Measurements from ENCODE around the gene VAMP4. TPM values are rescaled to one million over a fixed set of nuclear protein-coding genes. Genes with fewer than 3 reads are reported as not detected.

VAMP4 gene
- total RNA-seq, 1 experiment from 2014 or later = 9.3 TPM

DNA sequence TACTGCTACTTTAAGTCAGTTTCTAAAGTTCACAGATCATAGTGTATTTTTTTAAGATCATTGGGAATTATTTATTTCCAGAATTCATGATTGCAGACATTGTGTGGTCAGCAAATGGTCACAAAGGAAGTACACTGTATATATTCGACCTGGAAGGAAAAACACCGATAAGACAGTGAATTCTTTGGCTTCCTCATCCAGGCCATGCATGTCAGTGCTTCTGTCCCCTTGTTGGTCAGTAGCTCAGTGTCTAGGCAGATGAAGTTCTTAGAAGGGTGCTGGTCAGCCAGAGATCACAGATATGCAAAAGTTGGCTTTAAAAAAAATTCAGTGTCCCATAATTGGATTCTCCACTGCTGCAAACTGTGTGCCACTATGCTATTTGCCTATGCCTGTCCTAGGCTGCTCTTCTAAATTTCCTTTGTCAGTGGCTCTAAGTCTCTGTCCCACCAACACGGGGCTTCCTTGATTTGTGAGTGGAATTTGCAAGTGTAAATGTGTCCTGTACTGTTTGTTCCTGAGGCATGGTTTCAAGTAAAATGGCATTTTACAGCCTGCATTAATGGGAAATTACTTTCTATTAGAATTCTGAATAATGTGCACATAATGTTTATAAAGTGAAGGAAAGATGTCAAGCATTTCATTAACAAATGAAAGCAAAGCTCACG is 12.0 kb upstream of the VAMP4 start:
- no TSS peak for BruUV-seq (replicated peaks)
- Histone ChIP-seq H3K27me3 (ENCODE audit: control insufficient read depth, insufficient read depth, low read length) (no peaks in the 10 kb centered on the region), H3K36me3 (ENCODE audit: control insufficient read depth, insufficient read depth, low read length) (no peaks in the 10 kb centered on the region), H3K4me1 (ENCODE audit: control insufficient read depth, insufficient read depth, low read length) (no peaks in the 10 kb centered on the region), H3K9me3 (ENCODE audit: control insufficient read depth, insufficient read depth, low read depth, low read length) (no peaks in the 10 kb centered on the region), H3K4me3 (ENCODE audit: low read depth in 2 of 2, low read length in 2 of 2) (no peak overlapping the region), H3K27ac (ENCODE audit: low read length) (no peak overlapping the region)
- in situ Hi-C loops (cut with HindIII; ENCODE audit: low pct_unique_long_range_greater_than_20kb, low sequenced_read_pairs) = no loop called here
- ChIA-PET POLR2A (no interaction called here), CTCF (no interaction called here)
- DNase-seq (ENCODE audit: low read depth, low spot score) (no peak), ATAC-seq (no peak)
- TF ChIP-seq SIN3A (IDR thresholded peaks at IDR 0.05; ENCODE audit: borderline replicate concordance, insufficient read depth, low read depth, low read length) (no peak), TCF7L2 (IDR thresholded peaks at IDR 0.05; ENCODE audit: low read depth, low read length) (no peak), POLR2AphosphoS5 (IDR thresholded peaks at IDR 0.05; ENCODE audit: low read depth, low read length) (no peak)
- TF ChIP-seq, protein P1, sequence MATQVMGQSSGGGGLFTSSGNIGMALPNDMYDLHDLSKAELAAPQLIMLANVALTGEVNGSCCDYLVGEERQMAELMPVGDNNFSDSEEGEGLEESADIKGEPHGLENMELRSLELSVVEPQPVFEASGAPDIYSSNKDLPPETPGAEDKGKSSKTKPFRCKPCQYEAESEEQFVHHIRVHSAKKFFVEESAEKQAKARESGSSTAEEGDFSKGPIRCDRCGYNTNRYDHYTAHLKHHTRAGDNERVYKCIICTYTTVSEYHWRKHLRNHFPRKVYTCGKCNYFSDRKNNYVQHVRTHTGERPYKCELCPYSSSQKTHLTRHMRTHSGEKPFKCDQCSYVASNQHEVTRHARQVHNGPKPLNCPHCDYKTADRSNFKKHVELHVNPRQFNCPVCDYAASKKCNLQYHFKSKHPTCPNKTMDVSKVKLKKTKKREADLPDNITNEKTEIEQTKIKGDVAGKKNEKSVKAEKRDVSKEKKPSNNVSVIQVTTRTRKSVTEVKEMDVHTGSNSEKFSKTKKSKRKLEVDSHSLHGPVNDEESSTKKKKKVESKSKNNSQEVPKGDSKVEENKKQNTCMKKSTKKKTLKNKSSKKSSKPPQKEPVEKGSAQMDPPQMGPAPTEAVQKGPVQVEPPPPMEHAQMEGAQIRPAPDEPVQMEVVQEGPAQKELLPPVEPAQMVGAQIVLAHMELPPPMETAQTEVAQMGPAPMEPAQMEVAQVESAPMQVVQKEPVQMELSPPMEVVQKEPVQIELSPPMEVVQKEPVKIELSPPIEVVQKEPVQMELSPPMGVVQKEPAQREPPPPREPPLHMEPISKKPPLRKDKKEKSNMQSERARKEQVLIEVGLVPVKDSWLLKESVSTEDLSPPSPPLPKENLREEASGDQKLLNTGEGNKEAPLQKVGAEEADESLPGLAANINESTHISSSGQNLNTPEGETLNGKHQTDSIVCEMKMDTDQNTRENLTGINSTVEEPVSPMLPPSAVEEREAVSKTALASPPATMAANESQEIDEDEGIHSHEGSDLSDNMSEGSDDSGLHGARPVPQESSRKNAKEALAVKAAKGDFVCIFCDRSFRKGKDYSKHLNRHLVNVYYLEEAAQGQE (IDR thresholded peaks at IDR 0.05; ENCODE audit: insufficient read depth in 1 of 2, low read depth in 2 of 2, low read length in 1 of 2) = no peak
- TF ChIP-seq, protein P2, sequence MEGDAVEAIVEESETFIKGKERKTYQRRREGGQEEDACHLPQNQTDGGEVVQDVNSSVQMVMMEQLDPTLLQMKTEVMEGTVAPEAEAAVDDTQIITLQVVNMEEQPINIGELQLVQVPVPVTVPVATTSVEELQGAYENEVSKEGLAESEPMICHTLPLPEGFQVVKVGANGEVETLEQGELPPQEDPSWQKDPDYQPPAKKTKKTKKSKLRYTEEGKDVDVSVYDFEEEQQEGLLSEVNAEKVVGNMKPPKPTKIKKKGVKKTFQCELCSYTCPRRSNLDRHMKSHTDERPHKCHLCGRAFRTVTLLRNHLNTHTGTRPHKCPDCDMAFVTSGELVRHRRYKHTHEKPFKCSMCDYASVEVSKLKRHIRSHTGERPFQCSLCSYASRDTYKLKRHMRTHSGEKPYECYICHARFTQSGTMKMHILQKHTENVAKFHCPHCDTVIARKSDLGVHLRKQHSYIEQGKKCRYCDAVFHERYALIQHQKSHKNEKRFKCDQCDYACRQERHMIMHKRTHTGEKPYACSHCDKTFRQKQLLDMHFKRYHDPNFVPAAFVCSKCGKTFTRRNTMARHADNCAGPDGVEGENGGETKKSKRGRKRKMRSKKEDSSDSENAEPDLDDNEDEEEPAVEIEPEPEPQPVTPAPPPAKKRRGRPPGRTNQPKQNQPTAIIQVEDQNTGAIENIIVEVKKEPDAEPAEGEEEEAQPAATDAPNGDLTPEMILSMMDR (IDR thresholded peaks at IDR 0.05) = no peak
- intact Hi-C loops (cut with micrococcal nuclease; ENCODE audit: unreplicated experiment) = no loop called here

DNA sequence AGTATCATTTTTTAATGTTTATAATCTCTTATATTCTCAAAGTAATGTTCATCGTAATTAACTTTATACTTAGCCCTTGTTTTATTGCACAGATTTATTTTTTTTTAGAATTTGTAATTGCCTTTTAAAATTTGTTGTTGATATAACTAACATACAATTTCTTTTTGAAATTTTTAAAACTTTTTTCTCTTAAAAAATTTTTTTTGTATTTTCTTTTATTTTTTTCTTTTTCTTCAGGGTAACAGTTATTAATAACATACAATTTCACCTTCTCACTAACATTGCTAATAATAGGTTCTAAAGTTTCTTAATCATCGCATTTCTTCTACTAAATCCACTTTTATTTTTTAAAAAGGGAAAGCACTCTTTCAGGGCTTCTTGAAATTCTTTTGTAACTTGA is 11.3 kb upstream of the VAMP4 start:
- H3K27ac ChIP-seq (ENCODE audit: low read length) = no peak overlapping the region
- no peak for TF ChIP-seq SIN3A (IDR thresholded peaks at IDR 0.05; ENCODE audit: borderline replicate concordance, insufficient read depth, low read depth, low read length)
- TF ChIP-seq, protein P2 (IDR thresholded peaks at IDR 0.05) = no peak
- TF ChIP-seq POLR2AphosphoS5 (IDR thresholded peaks at IDR 0.05; ENCODE audit: low read depth, low read length) = no peak
- no peaks in the 10 kb centered on the region for H3K27me3 ChIP-seq (ENCODE audit: control insufficient read depth, insufficient read depth, low read length)
- BruUV-seq (replicated peaks) = no TSS peak
- ChIA-PET CTCF (no interaction called here), POLR2A (no interaction called here)
- H3K4me3 ChIP-seq (ENCODE audit: low read depth in 2 of 2, low read length in 2 of 2) = no peak overlapping the region
- no peak for DNase-seq (ENCODE audit: low read depth, low spot score)
- in situ Hi-C loops (cut with HindIII; ENCODE audit: low pct_unique_long_range_greater_than_20kb, low sequenced_read_pairs) = no loop called here
- H3K4me1 ChIP-seq (ENCODE audit: control insufficient read depth, insufficient read depth, low read length) = no peaks in the 10 kb centered on the region
- no peaks in the 10 kb centered on the region for H3K9me3 ChIP-seq (ENCODE audit: control insufficient read depth, insufficient read depth, low read depth, low read length)
- intact Hi-C loops (cut with micrococcal nuclease; ENCODE audit: unreplicated experiment) = no loop called here
- ATAC-seq = no peak
- H3K36me3 ChIP-seq (ENCODE audit: control insufficient read depth, insufficient read depth, low read length) = no peaks in the 10 kb centered on the region
